Liver (tissue), 3 donors: Measurements from ENCODE around the gene C1R.

Experiments
- CTCF ChIP-seq: fragments of 150-350 bp; IDR thresholded peaks from 2 replicates; pipeline ENCODE4 v1.5.1; 2017; ENCODE audit warnings: improper control_type of control experiment, low read depth, low read length; ENCODE audit not compliant: missing input control
- EGR1 ChIP-seq, 2 donors: IDR thresholded peaks; 2 replicates each; pipeline ENCODE4 v1.6.1; 2016 to 2018; ENCODE audit warnings: antibody characterized with exemption in 2 of 2, low read depth in 2 of 2
- JUND ChIP-seq, 2 donors: IDR thresholded peaks; 2 replicates each; pipeline ENCODE4 v1.6.1; 2016; ENCODE audit warnings: antibody characterized with exemption in 2 of 2
- REST ChIP-seq: IDR thresholded peaks from 2 replicates; pipeline ENCODE4 v1.6.1; 2016; ENCODE audit warnings: antibody characterized with exemption, mild to moderate bottlenecking
- donor health status: healthy.
- donor health status: healthy.

GRCh38 chr12:7061596-7061995 is 30.6 kb downstream of the C1R start:
- TF ChIP-seq JUND (IDR thresholded peaks at IDR 0.05), result no peak
- no peak for TF ChIP-seq REST
- no peak for TF ChIP-seq EGR1 (IDR thresholded peaks at IDR 0.05; ENCODE audit: low read depth in 2 of 2)
- TF ChIP-seq CTCF, result no peak
